Measurements from ENCODE around the gene TBC1D5.

Gene TBC1D5

GRCh38 chr3:17772556-17772955, 30.1 kb upstream of the TBC1D5 start:
- H3K27ac ChIP-seq, result no peak overlapping the region
- no peak for TF ChIP-seq ZFX (IDR thresholded peaks at IDR 0.05)
- TF ChIP-seq CTCF (conservative IDR thresholded peaks at IDR 0.05), result no peak

- TF ChIP-seq CTCF (conservative IDR thresholded peaks at IDR 0.05) (no peak), ZFX (IDR thresholded peaks at IDR 0.05) (no peak)
- no peak overlapping the region for H3K27ac ChIP-seq
Measured at GRCh38 chr3:17771177-17772017, 29.0 kb upstream of the TBC1D5 start.

- TF ChIP-seq ZFX (IDR thresholded peaks at IDR 0.05), result no peak
- TF ChIP-seq CTCF (conservative IDR thresholded peaks at IDR 0.05), result no peak
- H3K27ac ChIP-seq, result no peak overlapping the region
Measured at GRCh38 chr3:17770682-17771081, 28.3 kb upstream of the TBC1D5 start.

- no peak overlapping the region for H3K27ac ChIP-seq
- TF ChIP-seq ZFX (IDR thresholded peaks at IDR 0.05) (no peak), CTCF (conservative IDR thresholded peaks at IDR 0.05) (no peak)
Measured at GRCh38 chr3:17765819-17766472, 23.5 kb upstream of the TBC1D5 start.

- TF ChIP-seq CTCF (conservative IDR thresholded peaks at IDR 0.05) (no peak), ZFX (IDR thresholded peaks at IDR 0.05) (no peak)
- no peak overlapping the region for H3K27ac ChIP-seq
Measured at GRCh38 chr3:17761563-17761962, 19.1 kb upstream of the TBC1D5 start.

GRCh38 chr3:17759901-17760300, 17.5 kb upstream of the TBC1D5 start:
- TF ChIP-seq ZFX (IDR thresholded peaks at IDR 0.05) (no peak), CTCF (conservative IDR thresholded peaks at IDR 0.05) (no peak)
- no peak overlapping the region for H3K27ac ChIP-seq

GRCh38 chr3:17755836-17756235, 13.4 kb upstream of the TBC1D5 start:
- no peak overlapping the region for H3K27ac ChIP-seq
- no peak for TF ChIP-seq ZFX (IDR thresholded peaks at IDR 0.05)
- TF ChIP-seq CTCF (conservative IDR thresholded peaks at IDR 0.05), result no peak
